Measurements from ENCODE around the gene NPW.

NPW gene

GRCh38 chr16:2040041-2040786, 20.6 kb downstream of the NPW start:
- Histone ChIP-seq H3K27me3 (ENCODE audit: insufficient read depth, insufficient read length) (no peaks in the 10 kb centered on the region), H3K4me3 (ENCODE audit: insufficient read length, low read depth) (no peak overlapping the region), H3K9me3 (ENCODE audit: insufficient read depth, low read length) (no peaks in the 10 kb centered on the region), H3K9ac (ENCODE audit: insufficient read length, low read depth) (peak overlapping the region; percentile 38), H3K4me1 (ENCODE audit: insufficient read depth, insufficient read length) (peaks cover 44% of the 10 kb centered on the region), H3K36me3 (ENCODE audit: insufficient read depth, insufficient read length, low read length) (peaks cover 48% of the 10 kb centered on the region)
- TF ChIP-seq SUZ12 (IDR thresholded peaks at IDR 0.05; ENCODE audit: extremely low read depth, insufficient read depth, insufficient read length) (no peak), ZNF274 (IDR thresholded peaks at IDR 0.05; ENCODE audit: low read depth, low read length) (no peak), YY1 (IDR thresholded peaks at IDR 0.05; ENCODE audit: insufficient read depth, insufficient read length) (no peak)
- DNase-seq (ENCODE audit: low read depth, low spot score), result no peak

GRCh38 chr16:2040787-2041522, 21.4 kb downstream of the NPW start:
- H3K4me1 ChIP-seq (ENCODE audit: insufficient read depth, insufficient read length), result peaks cover 37% of the 10 kb centered on the region
- TF ChIP-seq YY1 (IDR thresholded peaks at IDR 0.05; ENCODE audit: insufficient read depth, insufficient read length) (no peak), SUZ12 (IDR thresholded peaks at IDR 0.05; ENCODE audit: extremely low read depth, insufficient read depth, insufficient read length) (no peak), ZNF274 (IDR thresholded peaks at IDR 0.05; ENCODE audit: low read depth, low read length) (no peak)
- H3K36me3 ChIP-seq (ENCODE audit: insufficient read depth, insufficient read length, low read length), result peaks cover 51% of the 10 kb centered on the region
- no peaks in the 10 kb centered on the region for H3K27me3 ChIP-seq (ENCODE audit: insufficient read depth, insufficient read length)
- H3K9ac ChIP-seq (ENCODE audit: insufficient read length, low read depth), result peak overlapping the region; percentile 38
- H3K9me3 ChIP-seq (ENCODE audit: insufficient read depth, low read length), result no peaks in the 10 kb centered on the region
- DNase-seq (ENCODE audit: low read depth, low spot score), result no peak
- H3K4me3 ChIP-seq (ENCODE audit: insufficient read length, low read depth), result no peak overlapping the region

- Histone ChIP-seq H3K27me3 (ENCODE audit: insufficient read depth, insufficient read length) (no peaks in the 10 kb centered on the region), H3K4me1 (ENCODE audit: insufficient read depth, insufficient read length) (peaks cover 31% of the 10 kb centered on the region), H3K9ac (ENCODE audit: insufficient read length, low read depth) (peak overlapping the region; percentile 72), H3K9me3 (ENCODE audit: insufficient read depth, low read length) (no peaks in the 10 kb centered on the region), H3K4me3 (ENCODE audit: insufficient read length, low read depth) (no peak overlapping the region), H3K36me3 (ENCODE audit: insufficient read depth, insufficient read length, low read length) (peaks cover 43% of the 10 kb centered on the region)
- TF ChIP-seq ZNF274 (IDR thresholded peaks at IDR 0.05; ENCODE audit: low read depth, low read length) (no peak), YY1 (IDR thresholded peaks at IDR 0.05; ENCODE audit: insufficient read depth, insufficient read length) (no peak), SUZ12 (IDR thresholded peaks at IDR 0.05; ENCODE audit: extremely low read depth, insufficient read depth, insufficient read length) (no peak)
- DNase-seq (ENCODE audit: low read depth, low spot score), result no peak
Measured at GRCh38 chr16:2042171-2042985, 22.8 kb downstream of the NPW start.

- TF ChIP-seq YY1 (IDR thresholded peaks at IDR 0.05; ENCODE audit: insufficient read depth, insufficient read length) (no peak), SUZ12 (IDR thresholded peaks at IDR 0.05; ENCODE audit: extremely low read depth, insufficient read depth, insufficient read length) (no peak), ZNF274 (IDR thresholded peaks at IDR 0.05; ENCODE audit: low read depth, low read length) (no peak)
- peak overlapping the region; percentile 32 for H3K9ac ChIP-seq (ENCODE audit: insufficient read length, low read depth)
- no peak overlapping the region for H3K4me3 ChIP-seq (ENCODE audit: insufficient read length, low read depth)
- H3K27me3 ChIP-seq (ENCODE audit: insufficient read depth, insufficient read length), result no peaks in the 10 kb centered on the region
- peaks cover 31% of the 10 kb centered on the region for H3K4me1 ChIP-seq (ENCODE audit: insufficient read depth, insufficient read length)
- peaks cover 37% of the 10 kb centered on the region for H3K36me3 ChIP-seq (ENCODE audit: insufficient read depth, insufficient read length, low read length)
- no peak for DNase-seq (ENCODE audit: low read depth, low spot score)
- H3K9me3 ChIP-seq (ENCODE audit: insufficient read depth, low read length), result no peaks in the 10 kb centered on the region
Measured at GRCh38 chr16:2042986-2043666, 23.5 kb downstream of the NPW start.

- Histone ChIP-seq H3K4me1 (ENCODE audit: insufficient read depth, insufficient read length) (peaks cover 37% of the 10 kb centered on the region), H3K27me3 (ENCODE audit: insufficient read depth, insufficient read length) (no peaks in the 10 kb centered on the region), H3K4me3 (ENCODE audit: insufficient read length, low read depth) (no peak overlapping the region), H3K9me3 (ENCODE audit: insufficient read depth, low read length) (no peaks in the 10 kb centered on the region), H3K36me3 (ENCODE audit: insufficient read depth, insufficient read length, low read length) (peaks cover 35% of the 10 kb centered on the region), H3K9ac (ENCODE audit: insufficient read length, low read depth) (peak overlapping the region; percentile 32)
- no peak for TF ChIP-seq YY1 (IDR thresholded peaks at IDR 0.05; ENCODE audit: insufficient read depth, insufficient read length)
- TF ChIP-seq SUZ12 (IDR thresholded peaks at IDR 0.05; ENCODE audit: extremely low read depth, insufficient read depth, insufficient read length), result no peak
- no peak for TF ChIP-seq ZNF274 (IDR thresholded peaks at IDR 0.05; ENCODE audit: low read depth, low read length)
- DNase-seq (ENCODE audit: low read depth, low spot score), result no peak
Measured at GRCh38 chr16:2043667-2044451, 24.3 kb downstream of the NPW start.

GRCh38 chr16:2044541-2044940, 25.0 kb downstream of the NPW start:
- no peak for TF ChIP-seq SUZ12 (IDR thresholded peaks at IDR 0.05; ENCODE audit: extremely low read depth, insufficient read depth, insufficient read length)
- TF ChIP-seq ZNF274 (IDR thresholded peaks at IDR 0.05; ENCODE audit: low read depth, low read length), result no peak
- TF ChIP-seq YY1 (IDR thresholded peaks at IDR 0.05; ENCODE audit: insufficient read depth, insufficient read length), result no peak
- Histone ChIP-seq H3K9me3 (ENCODE audit: insufficient read depth, low read length) (no peaks in the 10 kb centered on the region), H3K4me1 (ENCODE audit: insufficient read depth, insufficient read length) (peaks cover 33% of the 10 kb centered on the region), H3K36me3 (ENCODE audit: insufficient read depth, insufficient read length, low read length) (peaks cover 29% of the 10 kb centered on the region), H3K9ac (ENCODE audit: insufficient read length, low read depth) (no peak overlapping the region), H3K4me3 (ENCODE audit: insufficient read length, low read depth) (no peak overlapping the region), H3K27me3 (ENCODE audit: insufficient read depth, insufficient read length) (no peaks in the 10 kb centered on the region)
- no peak for DNase-seq (ENCODE audit: low read depth, low spot score)
